Measurements from ENCODE around the gene MOGAT3. TPM values are rescaled to one million over a fixed set of nuclear protein-coding genes. Genes with fewer than 3 reads are reported as not detected.

Gene MOGAT3
- total RNA-seq, 1 donor from 2014 or later, result not detected

GRCh38 chr7:101226721-101227120 is 25.9 kb upstream of the MOGAT3 start:
- FAIRE-seq (no peak), DNase-seq (ENCODE audit: low read depth) (no peak)
- peaks cover 14% of the 10 kb centered on the region for H3K36me3 ChIP-seq (ENCODE audit: control insufficient read depth, insufficient read depth, low read length)
- no peak overlapping the region for H3K4me3 ChIP-seq (ENCODE audit: low read depth, low read length)
- TF ChIP-seq CTCF (IDR thresholded peaks at IDR 0.05; ENCODE audit: insufficient read depth, low read length, severe bottlenecking), result no peak
- no peaks in the 10 kb centered on the region for H3K27me3 ChIP-seq (ENCODE audit: control insufficient read depth, insufficient read depth, low read length)

- H3K4me3 ChIP-seq (ENCODE audit: low read depth, low read length), result no peak overlapping the region
- no peak for TF ChIP-seq CTCF (IDR thresholded peaks at IDR 0.05; ENCODE audit: insufficient read depth, low read length, severe bottlenecking)
- peaks cover 16% of the 10 kb centered on the region for H3K36me3 ChIP-seq (ENCODE audit: control insufficient read depth, insufficient read depth, low read length)
- DNase-seq (ENCODE audit: low read depth) (no peak), FAIRE-seq (no peak)
- H3K27me3 ChIP-seq (ENCODE audit: control insufficient read depth, insufficient read depth, low read length), result no peaks in the 10 kb centered on the region
Observed at GRCh38 chr7:101225650-101226049, 24.8 kb upstream of the MOGAT3 start.

GRCh38 chr7:101223528-101223927 is 22.7 kb upstream of the MOGAT3 start:
- DNase-seq (ENCODE audit: low read depth) (no peak), FAIRE-seq (no peak)
- no peak for TF ChIP-seq CTCF (IDR thresholded peaks at IDR 0.05; ENCODE audit: insufficient read depth, low read length, severe bottlenecking)
- Histone ChIP-seq H3K4me3 (ENCODE audit: low read depth, low read length) (no peak overlapping the region), H3K36me3 (ENCODE audit: control insufficient read depth, insufficient read depth, low read length) (peaks cover 16% of the 10 kb centered on the region), H3K27me3 (ENCODE audit: control insufficient read depth, insufficient read depth, low read length) (no peaks in the 10 kb centered on the region)

GRCh38 chr7:101222275-101222830 is 21.5 kb upstream of the MOGAT3 start:
- no peak overlapping the region for H3K4me3 ChIP-seq (ENCODE audit: low read depth, low read length)
- peaks cover 16% of the 10 kb centered on the region for H3K36me3 ChIP-seq (ENCODE audit: control insufficient read depth, insufficient read depth, low read length)
- no peaks in the 10 kb centered on the region for H3K27me3 ChIP-seq (ENCODE audit: control insufficient read depth, insufficient read depth, low read length)
- FAIRE-seq (no peak), DNase-seq (ENCODE audit: low read depth) (no peak)
- no peak for TF ChIP-seq CTCF (IDR thresholded peaks at IDR 0.05; ENCODE audit: insufficient read depth, low read length, severe bottlenecking)

GRCh38 chr7:101220295-101220694 is 19.5 kb upstream of the MOGAT3 start:
- FAIRE-seq (no peak), DNase-seq (ENCODE audit: low read depth) (no peak)
- Histone ChIP-seq H3K4me3 (ENCODE audit: low read depth, low read length) (no peak overlapping the region), H3K36me3 (ENCODE audit: control insufficient read depth, insufficient read depth, low read length) (peaks cover 16% of the 10 kb centered on the region), H3K27me3 (ENCODE audit: control insufficient read depth, insufficient read depth, low read length) (no peaks in the 10 kb centered on the region)
- TF ChIP-seq CTCF (IDR thresholded peaks at IDR 0.05; ENCODE audit: insufficient read depth, low read length, severe bottlenecking), result no peak

All from bronchial epithelial cell (primary cell).